A549 (cell line): Measurements from ENCODE around the gene LLCFC1. TPM values are rescaled to one million over a fixed set of nuclear protein-coding genes. Genes with fewer than 3 reads are reported as not detected.

Experiments used
- ATAC-seq, 2 experiments: fragments of 200-7000 bp in 1 of 2; fragments of >200 bp in 1 of 2; cut with Nextera tagmentation in 1 of 2; cut with Tn5 transposase in 1 of 2; 3 replicates each; pipeline versions ENCODE4 v1.8.0 to v1.9.1; 2018 to 2020; ENCODE audit warnings: mild to moderate bottlenecking in 1 of 2, moderate library complexity in 1 of 2
- CTCF ChIA-PET: fragments of 300-600 bp; sonication (Branson Sonifier 250); formaldehyde crosslinking; extraction: SDS; loops from one replicate; lab custom pipeline; 2021; ENCODE audit warnings: antibody characterized with exemption, inconsistent platforms; lab: Yijun Ruan, JAX
- POLR2A ChIA-PET: fragments of 350-600 bp; formaldehyde crosslinking; extraction: SDS; loops from one replicate; lab custom pipeline; 2021; ENCODE audit warnings: antibody characterized with exemption, inconsistent platforms; lab: Yijun Ruan, JAX
- DNase-seq, 2 experiments: peaks; one replicate each; pipeline versions ENCODE4 v3.0.0 to v3.0.0-alpha.2; 2011 to 2016; ENCODE audit warnings: low read depth in 1 of 2, low spot score in 1 of 2
- FAIRE-seq: peaks from 2 replicates; lab custom pipeline; 2011; peaks lifted over from hg19 to GRCh38; lab: Jason Lieb, UNC
- H3K27ac ChIP-seq, 2 experiments: fragments of >200 bp; sonication (Bioruptor Twin); formaldehyde crosslinking; 3 replicates each; pipeline ENCODE4 v1.5.1; 2016 to 2017
- H3K4me1 ChIP-seq: fragments of >200 bp; sonication (Bioruptor Twin); formaldehyde crosslinking; 3 replicates; pipeline ENCODE4 v1.6.1; 2016
- H3K4me2 ChIP-seq: fragments of >200 bp; sonication (Bioruptor Twin); formaldehyde crosslinking; 3 replicates; pipeline ENCODE4 v1.6.1; 2016
- H3K4me3 ChIP-seq: fragments of >200 bp; sonication (Bioruptor Twin); formaldehyde crosslinking; 3 replicates; pipeline ENCODE4 v1.5.1; 2016
- H3K9me3 ChIP-seq: fragments of >200 bp; sonication (Bioruptor Twin); formaldehyde crosslinking; 3 replicates; pipeline ENCODE4 v1.6.1; 2016
- BHLHE40 ChIP-seq: IDR thresholded peaks from 2 replicates; pipeline ENCODE4 v1.6.1; 2012; ENCODE audit warnings: low read depth, low read length, inconsistent platforms
- CBX2 ChIP-seq: fragments of 200-600 bp; sonication (generic); IDR thresholded peaks from 2 replicates; pipeline ENCODE4 v1.6.1; 2016; ENCODE audit warnings: low read depth, mild to moderate bottlenecking, borderline replicate concordance
- CHD2 ChIP-seq: fragments of 150-350 bp; IDR thresholded peaks from 2 replicates; pipeline ENCODE4 v1.6.1; 2014; ENCODE audit warnings: low read length; ENCODE audit not compliant: partially characterized antibody
- EP300 ChIP-seq, 2 experiments: fragments of >200 bp; sonication (Bioruptor Twin); formaldehyde crosslinking; IDR thresholded peaks; 2 replicates in 1 of 2; 3 replicates in 1 of 2; pipeline ENCODE4 v1.6.1; 2016 to 2017
- FOSL2 ChIP-seq, 2 experiments: fragments of 450-650 bp in 1 of 2; fragments of >200 bp in 1 of 2; sonication (Bioruptor Twin) in 1 of 2; formaldehyde crosslinking; IDR thresholded peaks; 2 replicates each; pipeline versions ENCODE4 v1.5.0 to v1.6.1; 2016 to 2020; ENCODE audit warnings: mild to moderate bottlenecking in 1 of 2, moderate library complexity in 1 of 2
- GATA3 ChIP-seq: IDR thresholded peaks from 2 replicates; pipeline ENCODE4 v1.6.1; 2012; ENCODE audit warnings: borderline replicate concordance
- HEYL ChIP-seq: fragments of 250-450 bp; sonication (Bioruptor Pico); IDR thresholded peaks from 2 replicates; pipeline ENCODE4 v1.8.0; 2021; ENCODE audit warnings: mild to moderate bottlenecking, moderate library complexity
- MAFK ChIP-seq: fragments of 450-650 bp; IDR thresholded peaks from 2 replicates; pipeline ENCODE4 v1.6.1; 2014; ENCODE audit not compliant: partially characterized antibody
- MYC ChIP-seq: IDR thresholded peaks from 2 replicates; pipeline ENCODE4 v1.6.1; 2012; ENCODE audit warnings: mild to moderate bottlenecking, inconsistent platforms, low read length, improper control_type of control experiment, borderline replicate concordance
- NPAS2 ChIP-seq: fragments of 250-450 bp; sonication (Bioruptor Pico); IDR thresholded peaks from 2 replicates; pipeline ENCODE4 v1.8.0; 2022; ENCODE audit warnings: mild to moderate bottlenecking, moderate library complexity, borderline replicate concordance
- NR3C1 ChIP-seq: fragments of >200 bp; sonication (Bioruptor Twin); formaldehyde crosslinking; IDR thresholded peaks from 3 replicates; pipeline ENCODE4 v1.6.1; 2017
- POLR2A ChIP-seq: IDR thresholded peaks from 2 replicates; pipeline ENCODE4 v1.6.1; 2012; ENCODE audit warnings: mild to moderate bottlenecking, low read length
- RAD21 ChIP-seq, 2 experiments: fragments of >200 bp in 1 of 2; sonication (Bioruptor Twin) in 1 of 2; formaldehyde crosslinking in 1 of 2; IDR thresholded peaks in 1 of 2; conservative IDR thresholded peaks in 1 of 2; 2 replicates in 1 of 2; 3 replicates in 1 of 2; pipeline ENCODE4 v1.6.1; 2012 to 2018; ENCODE audit warnings: inconsistent platforms in 1 of 2
- SREBF2 ChIP-seq: fragments of 450-650 bp; IDR thresholded peaks from 2 replicates; pipeline ENCODE4 v1.6.1; 2014; ENCODE audit warnings: mild to moderate bottlenecking, moderate library complexity
- ZC3H11A ChIP-seq: fragments of 450-650 bp; IDR thresholded peaks from 2 replicates; pipeline ENCODE4 v1.6.1; 2014; ENCODE audit warnings: antibody characterized with exemption, mild to moderate bottlenecking
- ZNF302 ChIP-seq: fragments of 250-450 bp; sonication (Bioruptor Pico); IDR thresholded peaks from 2 replicates; pipeline ENCODE4 v1.9.0; 2021; ENCODE audit warnings: inconsistent platforms, mild to moderate bottlenecking, moderate library complexity
- WGBS: methylation state at CpG from one replicate; pipeline ENCODE4 v1.1.6; 2017; ENCODE audit errors: missing lambda C conversion rate; 5-methylcytosine and 5-hydroxymethylcytosine counted together
- polyA plus RNA-seq, 4 experiments: library from polyadenylated mRNA; depleted of rRNA in 3 of 4; stranded (reverse); fragments of >200 nt; fragmentation: RNase III in 1 of 4; extraction: RNeasy Plus Mini Kit Qiagen cat#74134 plus additional on column Dnase treatment in 1 of 4; gene quantifications; 2 replicates in 3 of 4; 3 replicates in 1 of 4; pipeline ENCODE4 v1.2.3, GENCODE V29; 2011 to 2017
- TF ChIP-seq, protein P1 (sequence below): fragments of 200-600 bp; sonication (generic); IDR thresholded peaks from 2 replicates; pipeline ENCODE4 v1.6.1; 2016; ENCODE audit warnings: antibody characterized with exemption, mild to moderate bottlenecking, moderate library complexity
- TF ChIP-seq, protein P2 (sequence below): fragments of 450-650 bp; IDR thresholded peaks from 2 replicates; pipeline ENCODE4 v1.6.1; 2014; ENCODE audit warnings: antibody characterized with exemption
- TF ChIP-seq, protein P3 (sequence below): fragments of >200 bp; sonication (Bioruptor Twin); formaldehyde crosslinking; IDR thresholded peaks from 2 replicates; pipeline ENCODE4 v1.6.1; 2016
- TF ChIP-seq, protein P4 (sequence below): IDR thresholded peaks from 2 replicates; pipeline ENCODE4 v1.6.1; 2012; ENCODE audit warnings: low read depth, borderline replicate concordance
- TF ChIP-seq, protein P5 (sequence below): IDR thresholded peaks from 2 replicates; pipeline ENCODE4 v1.6.1; 2012
- TF ChIP-seq, protein P6 (sequence below): fragments of >200 bp; sonication (Bioruptor Twin); formaldehyde crosslinking; IDR thresholded peaks from 3 replicates; pipeline ENCODE4 v1.6.1; 2016
- TF ChIP-seq, protein P7 (sequence below): fragments of 250-450 bp; sonication (Bioruptor Pico); IDR thresholded peaks from 2 replicates; pipeline ENCODE4 v1.5.0; 2021; ENCODE audit warnings: mild to moderate bottlenecking, moderate library complexity, borderline replicate concordance

Gene LLCFC1
- polyA plus RNA-seq, 2 of the 4 experiments (the other 2 are of a cell fraction): not detected

DNA sequence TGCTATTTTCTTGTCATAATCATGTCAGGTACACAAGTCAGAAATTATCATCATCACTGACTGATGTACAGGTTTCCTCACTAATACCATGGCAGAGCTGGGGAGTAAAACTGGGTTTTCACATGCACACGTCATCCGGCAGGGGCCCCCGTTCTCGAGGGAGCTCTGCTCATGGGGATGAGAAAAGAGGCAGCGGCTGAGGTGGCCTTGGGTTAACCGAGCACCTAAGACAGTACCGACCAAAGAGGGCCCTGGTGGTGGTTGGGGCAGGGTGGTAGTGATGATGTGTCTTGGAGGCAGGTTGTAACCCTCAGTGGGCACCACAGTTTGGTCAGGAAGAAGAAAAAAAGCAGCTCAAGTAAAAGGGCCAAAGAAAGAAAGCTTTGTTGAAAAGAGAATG lies 41.6 kb upstream of the LLCFC1 start:
- no peak for DNase-seq
- Histone ChIP-seq H3K9me3 (no peaks in the 10 kb centered on the region), H3K4me1 (no peaks in the 10 kb centered on the region), H3K27ac (no peak overlapping the region), H3K4me2 (no peak overlapping the region), H3K4me3 (no peak overlapping the region)
- TF ChIP-seq GATA3: no peak
- TF ChIP-seq RAD21 (conservative IDR thresholded peaks at IDR 0.05 in 1 of 2, IDR thresholded peaks at IDR 0.05 in 1 of 2): no peak
- TF ChIP-seq POLR2A: no peak
- TF ChIP-seq, protein P1, sequence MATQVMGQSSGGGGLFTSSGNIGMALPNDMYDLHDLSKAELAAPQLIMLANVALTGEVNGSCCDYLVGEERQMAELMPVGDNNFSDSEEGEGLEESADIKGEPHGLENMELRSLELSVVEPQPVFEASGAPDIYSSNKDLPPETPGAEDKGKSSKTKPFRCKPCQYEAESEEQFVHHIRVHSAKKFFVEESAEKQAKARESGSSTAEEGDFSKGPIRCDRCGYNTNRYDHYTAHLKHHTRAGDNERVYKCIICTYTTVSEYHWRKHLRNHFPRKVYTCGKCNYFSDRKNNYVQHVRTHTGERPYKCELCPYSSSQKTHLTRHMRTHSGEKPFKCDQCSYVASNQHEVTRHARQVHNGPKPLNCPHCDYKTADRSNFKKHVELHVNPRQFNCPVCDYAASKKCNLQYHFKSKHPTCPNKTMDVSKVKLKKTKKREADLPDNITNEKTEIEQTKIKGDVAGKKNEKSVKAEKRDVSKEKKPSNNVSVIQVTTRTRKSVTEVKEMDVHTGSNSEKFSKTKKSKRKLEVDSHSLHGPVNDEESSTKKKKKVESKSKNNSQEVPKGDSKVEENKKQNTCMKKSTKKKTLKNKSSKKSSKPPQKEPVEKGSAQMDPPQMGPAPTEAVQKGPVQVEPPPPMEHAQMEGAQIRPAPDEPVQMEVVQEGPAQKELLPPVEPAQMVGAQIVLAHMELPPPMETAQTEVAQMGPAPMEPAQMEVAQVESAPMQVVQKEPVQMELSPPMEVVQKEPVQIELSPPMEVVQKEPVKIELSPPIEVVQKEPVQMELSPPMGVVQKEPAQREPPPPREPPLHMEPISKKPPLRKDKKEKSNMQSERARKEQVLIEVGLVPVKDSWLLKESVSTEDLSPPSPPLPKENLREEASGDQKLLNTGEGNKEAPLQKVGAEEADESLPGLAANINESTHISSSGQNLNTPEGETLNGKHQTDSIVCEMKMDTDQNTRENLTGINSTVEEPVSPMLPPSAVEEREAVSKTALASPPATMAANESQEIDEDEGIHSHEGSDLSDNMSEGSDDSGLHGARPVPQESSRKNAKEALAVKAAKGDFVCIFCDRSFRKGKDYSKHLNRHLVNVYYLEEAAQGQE: no peak
- TF ChIP-seq, protein P2, sequence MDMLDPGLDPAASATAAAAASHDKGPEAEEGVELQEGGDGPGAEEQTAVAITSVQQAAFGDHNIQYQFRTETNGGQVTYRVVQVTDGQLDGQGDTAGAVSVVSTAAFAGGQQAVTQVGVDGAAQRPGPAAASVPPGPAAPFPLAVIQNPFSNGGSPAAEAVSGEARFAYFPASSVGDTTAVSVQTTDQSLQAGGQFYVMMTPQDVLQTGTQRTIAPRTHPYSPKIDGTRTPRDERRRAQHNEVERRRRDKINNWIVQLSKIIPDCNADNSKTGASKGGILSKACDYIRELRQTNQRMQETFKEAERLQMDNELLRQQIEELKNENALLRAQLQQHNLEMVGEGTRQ: no peak
- TF ChIP-seq MAFK: no peak
- TF ChIP-seq HEYL (CRISPR knock-in tag): no peak
- POLR2A ChIA-PET: no interaction called here
- WGBS: 17% methylated on average over 7 of the region's 7 CpGs
- no peak for FAIRE-seq
- CTCF ChIA-PET: no interaction called here
- no peak for ATAC-seq

DNA sequence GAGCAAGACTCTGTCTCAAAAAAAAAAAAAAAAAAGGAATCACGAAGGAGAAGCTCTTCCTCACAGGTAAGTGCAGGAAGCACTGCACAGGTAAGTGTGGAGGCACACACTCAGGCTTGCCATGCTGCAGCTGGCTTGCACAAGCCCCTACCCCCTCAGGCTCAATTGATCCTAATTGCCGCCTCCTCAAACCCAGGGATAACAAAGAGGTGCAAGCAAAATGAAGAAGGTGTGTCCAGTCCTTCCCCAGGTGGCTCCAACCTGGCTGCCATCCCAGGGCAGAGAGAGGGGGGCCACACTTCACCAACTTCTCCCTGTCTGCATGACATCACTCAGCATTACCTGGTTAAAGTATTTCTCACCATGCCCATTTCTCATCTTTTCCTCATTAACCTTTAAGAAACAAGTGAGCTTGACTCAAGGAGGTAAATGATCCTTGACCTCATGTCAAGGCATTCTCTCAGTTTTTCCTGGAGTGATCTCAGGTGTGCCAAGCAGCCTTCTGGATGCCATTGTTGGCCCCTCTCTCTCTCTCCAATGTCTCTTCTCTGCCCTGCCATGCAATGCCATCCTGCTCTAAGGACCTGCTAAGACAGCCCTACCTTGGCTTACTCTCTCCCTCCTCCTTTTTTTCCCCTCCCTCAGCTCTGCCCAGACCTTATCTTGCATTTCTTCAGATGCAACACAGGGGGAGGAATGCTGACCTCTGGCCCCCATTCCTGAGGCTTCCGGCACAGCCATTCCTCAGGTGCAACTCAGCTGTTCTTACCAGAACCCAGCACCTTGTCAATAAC lies 40.7 kb upstream of the LLCFC1 start:
- H3K4me2 ChIP-seq: no peak overlapping the region
- TF ChIP-seq NPAS2 (CRISPR knock-in tag) (no peak), FOSL2 (IDR thresholded peaks at IDR 0.05) (no peak), FOSL2 (CRISPR knock-in tag; IDR thresholded peaks at IDR 0.05) (no peak), CBX2 (no peak)
- TF ChIP-seq, protein P3, sequence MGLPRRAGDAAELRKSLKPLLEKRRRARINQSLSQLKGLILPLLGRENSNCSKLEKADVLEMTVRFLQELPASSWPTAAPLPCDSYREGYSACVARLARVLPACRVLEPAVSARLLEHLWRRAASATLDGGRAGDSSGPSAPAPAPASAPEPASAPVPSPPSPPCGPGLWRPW: no peak
- TF ChIP-seq, protein P4, sequence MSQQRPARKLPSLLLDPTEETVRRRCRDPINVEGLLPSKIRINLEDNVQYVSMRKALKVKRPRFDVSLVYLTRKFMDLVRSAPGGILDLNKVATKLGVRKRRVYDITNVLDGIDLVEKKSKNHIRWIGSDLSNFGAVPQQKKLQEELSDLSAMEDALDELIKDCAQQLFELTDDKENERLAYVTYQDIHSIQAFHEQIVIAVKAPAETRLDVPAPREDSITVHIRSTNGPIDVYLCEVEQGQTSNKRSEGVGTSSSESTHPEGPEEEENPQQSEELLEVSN: no peak
- TF ChIP-seq, all 56 proteins: peak for 0
- WGBS: 28% methylated on average over 3 of the region's 3 CpGs
- H3K4me1 ChIP-seq: no peaks in the 10 kb centered on the region
- H3K27ac ChIP-seq: no peak overlapping the region
- DNase-seq: no peak
- no peaks in the 10 kb centered on the region for H3K9me3 ChIP-seq
- ATAC-seq: no peak
- POLR2A ChIA-PET: no interaction called here
- FAIRE-seq: no peak
- H3K4me3 ChIP-seq: no peak overlapping the region
- CTCF ChIA-PET: no interaction called here

DNA sequence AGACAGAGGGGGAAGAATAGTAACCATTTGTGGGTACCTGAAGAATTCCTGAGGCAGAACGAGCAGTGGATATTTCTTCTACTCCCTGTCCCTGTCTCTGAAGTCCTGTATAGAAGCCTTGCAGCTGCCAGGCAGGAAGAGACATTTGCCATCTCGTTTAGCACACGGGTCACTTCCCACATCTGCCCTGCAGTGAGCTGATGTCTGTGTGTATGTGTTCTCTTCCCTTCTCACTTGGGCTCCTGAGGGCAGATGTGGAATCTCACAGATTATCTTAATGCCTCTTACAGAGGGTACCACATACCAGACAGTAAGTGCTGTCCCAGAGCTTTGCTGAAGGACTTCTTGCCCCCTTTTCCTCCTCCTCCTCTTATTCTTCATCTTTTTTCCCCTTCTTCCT lies 39.6 kb upstream of the LLCFC1 start:
- WGBS: 6% methylated on average over 3 of the region's 3 CpGs
- Histone ChIP-seq H3K4me1 (no peaks in the 10 kb centered on the region), H3K27ac (no peak overlapping the region), H3K4me2 (no peak overlapping the region), H3K9me3 (no peaks in the 10 kb centered on the region), H3K4me3 (no peak overlapping the region)
- ChIA-PET CTCF (no interaction called here), POLR2A (no interaction called here)
- ATAC-seq (no peak), FAIRE-seq (no peak), DNase-seq (no peak)
- TF ChIP-seq CHD2: no peak
- no peak for TF ChIP-seq SREBF2
- TF ChIP-seq ZC3H11A: no peak
- TF ChIP-seq, protein P3: no peak
- TF ChIP-seq, protein P5, sequence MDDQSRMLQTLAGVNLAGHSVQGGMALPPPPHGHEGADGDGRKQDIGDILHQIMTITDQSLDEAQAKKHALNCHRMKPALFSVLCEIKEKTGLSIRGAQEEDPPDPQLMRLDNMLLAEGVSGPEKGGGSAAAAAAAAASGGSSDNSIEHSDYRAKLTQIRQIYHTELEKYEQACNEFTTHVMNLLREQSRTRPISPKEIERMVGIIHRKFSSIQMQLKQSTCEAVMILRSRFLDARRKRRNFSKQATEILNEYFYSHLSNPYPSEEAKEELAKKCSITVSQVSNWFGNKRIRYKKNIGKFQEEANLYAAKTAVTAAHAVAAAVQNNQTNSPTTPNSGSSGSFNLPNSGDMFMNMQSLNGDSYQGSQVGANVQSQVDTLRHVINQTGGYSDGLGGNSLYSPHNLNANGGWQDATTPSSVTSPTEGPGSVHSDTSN: no peak
- no peak for TF ChIP-seq NR3C1
- TF ChIP-seq, protein P6, sequence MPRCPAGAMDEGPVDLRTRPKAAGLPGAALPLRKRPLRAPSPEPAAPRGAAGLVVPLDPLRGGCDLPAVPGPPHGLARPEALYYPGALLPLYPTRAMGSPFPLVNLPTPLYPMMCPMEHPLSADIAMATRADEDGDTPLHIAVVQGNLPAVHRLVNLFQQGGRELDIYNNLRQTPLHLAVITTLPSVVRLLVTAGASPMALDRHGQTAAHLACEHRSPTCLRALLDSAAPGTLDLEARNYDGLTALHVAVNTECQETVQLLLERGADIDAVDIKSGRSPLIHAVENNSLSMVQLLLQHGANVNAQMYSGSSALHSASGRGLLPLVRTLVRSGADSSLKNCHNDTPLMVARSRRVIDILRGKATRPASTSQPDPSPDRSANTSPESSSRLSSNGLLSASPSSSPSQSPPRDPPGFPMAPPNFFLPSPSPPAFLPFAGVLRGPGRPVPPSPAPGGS: no peak
- no peak for TF ChIP-seq BHLHE40
- no peak for TF ChIP-seq EP300 (IDR thresholded peaks at IDR 0.05)
- TF ChIP-seq HEYL (CRISPR knock-in tag): no peak
- TF ChIP-seq, protein P7, sequence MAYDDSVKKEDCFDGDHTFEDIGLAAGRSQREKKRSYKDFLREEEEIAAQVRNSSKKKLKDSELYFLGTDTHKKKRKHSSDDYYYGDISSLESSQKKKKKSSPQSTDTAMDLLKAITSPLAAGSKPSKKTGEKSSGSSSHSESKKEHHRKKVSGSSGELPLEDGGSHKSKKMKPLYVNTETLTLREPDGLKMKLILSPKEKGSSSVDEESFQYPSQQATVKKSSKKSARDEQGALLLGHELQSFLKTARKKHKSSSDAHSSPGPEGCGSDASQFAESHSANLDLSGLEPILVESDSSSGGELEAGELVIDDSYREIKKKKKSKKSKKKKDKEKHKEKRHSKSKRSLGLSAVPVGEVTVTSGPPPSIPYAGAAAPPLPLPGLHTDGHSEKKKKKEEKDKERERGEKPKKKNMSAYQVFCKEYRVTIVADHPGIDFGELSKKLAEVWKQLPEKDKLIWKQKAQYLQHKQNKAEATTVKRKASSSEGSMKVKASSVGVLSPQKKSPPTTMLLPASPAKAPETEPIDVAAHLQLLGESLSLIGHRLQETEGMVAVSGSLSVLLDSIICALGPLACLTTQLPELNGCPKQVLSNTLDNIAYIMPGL (CRISPR knock-in tag): no peak
- TF ChIP-seq ZNF302 (CRISPR knock-in tag): no peak
- TF ChIP-seq MYC: no peak
